Measurements from ENCODE around the gene IL3.
A peak's percentile ranks its signal among the peaks of the same experiment; 100 is the strongest.

IL3 gene

GRCh38 chr5:132060501-132061161 lies at the start of gene IL3:
Gene IL3, plus strand, starts transcription at chr5:132060655. Its CDS starts 52 bp downstream, at chr5:132060707.
- DNase-seq (ENCODE audit: low read depth) = no peak

- no peak for DNase-seq (ENCODE audit: low read depth)
Measured at GRCh38 chr5:132010989-132011621, 49.4 kb upstream of the IL3 start.

GRCh38 chr5:132011622-132012343 lies 48.7 kb upstream of the IL3 start, which contains the start of gene ACSL6:
Gene ACSL6, minus strand, starts transcription at chr5:132011658. Its CDS starts 105 bp downstream, at chr5:132011553.
- peak; percentile 26 for DNase-seq (ENCODE audit: low read depth)

GRCh38 chr5:132012371-132013005 lies 48.0 kb upstream of the IL3 start:
- DNase-seq (ENCODE audit: low read depth) = no peak

GRCh38 chr5:132013006-132013689 lies 47.3 kb upstream of the IL3 start:
- DNase-seq (ENCODE audit: low read depth) = no peak

- no peak for DNase-seq (ENCODE audit: low read depth)
Measured at GRCh38 chr5:132013711-132014110, 46.7 kb upstream of the IL3 start.

GRCh38 chr5:132016721-132017250 lies 43.7 kb upstream of the IL3 start:
- DNase-seq (ENCODE audit: low read depth) = no peak

- DNase-seq (ENCODE audit: low read depth) = no peak
Measured at GRCh38 chr5:132017316-132017715, 43.1 kb upstream of the IL3 start.

- DNase-seq (ENCODE audit: low read depth) = no peak
Measured at GRCh38 chr5:132017738-132018625, 42.5 kb upstream of the IL3 start.

- DNase-seq (ENCODE audit: low read depth) = no peak
Measured at GRCh38 chr5:132019337-132019736, 41.1 kb upstream of the IL3 start.

GRCh38 chr5:132019857-132020555 lies 40.4 kb upstream of the IL3 start:
- DNase-seq (ENCODE audit: low read depth) = peak; percentile 46

- DNase-seq (ENCODE audit: low read depth) = no peak
Measured at GRCh38 chr5:132020568-132021339, 39.7 kb upstream of the IL3 start.

GRCh38 chr5:132021654-132022053 lies 38.8 kb upstream of the IL3 start:
- DNase-seq (ENCODE audit: low read depth) = no peak

- DNase-seq (ENCODE audit: low read depth) = no peak
Measured at GRCh38 chr5:132022737-132023136, 37.7 kb upstream of the IL3 start.

GRCh38 chr5:132023258-132024116 lies 37.0 kb upstream of the IL3 start:
- no peak for DNase-seq (ENCODE audit: low read depth)

GRCh38 chr5:132024117-132024435 lies 36.4 kb upstream of the IL3 start:
- no peak for DNase-seq (ENCODE audit: low read depth)

- DNase-seq (ENCODE audit: low read depth) = no peak
Measured at GRCh38 chr5:132024789-132025402, 35.6 kb upstream of the IL3 start.

- DNase-seq (ENCODE audit: low read depth) = no peak
Measured at GRCh38 chr5:132025403-132025971, 35.0 kb upstream of the IL3 start.

Data from activated T-helper 1 cell treated with Interleukin-2 at 50 U/mL for 16 hours (primary cell).